Heart right ventricle (tissue), 16 donors: Measurements from ENCODE around the gene ADAM33. TPM values are rescaled to one million over a fixed set of nuclear protein-coding genes. Genes with fewer than 3 reads are reported as not detected.

ENCODE experiments used
- ATAC-seq, 8 donors: fragments of 200-7000 bp; cut with Tn5 transposase; one replicate each; pipeline ENCODE4 v1.9.1; 2020; ENCODE audit warnings: mild to moderate bottlenecking in 8 of 8, moderate library complexity in 8 of 8, moderate number of reproducible peaks in 1 of 8
- DNase-seq, 2 donors: peaks; one replicate each; pipeline ENCODE4 v3.0.0-alpha.2; 2020
- H3K27ac ChIP-seq, 10 donors: fragments of 200-600 bp; sonication (generic) in 2 of 10; one replicate each; pipeline versions ENCODE4 v1.5.0 to v1.8.0; 2020 to 2022; ENCODE audit warnings: mild to moderate bottlenecking in 3 of 10
- H3K27me3 ChIP-seq, 7 donors: fragments of 200-600 bp; one replicate each; pipeline ENCODE4 v1.8.0; 2021 to 2022; ENCODE audit warnings: mild to moderate bottlenecking in 2 of 7
- H3K36me3 ChIP-seq, 9 donors: fragments of 200-600 bp; sonication (generic) in 1 of 9; one replicate each; pipeline versions ENCODE4 v1.5.0 to v1.8.0; 2020 to 2022; ENCODE audit warnings: mild to moderate bottlenecking in 2 of 9
- H3K4me1 ChIP-seq, 9 donors: fragments of 200-600 bp; sonication (generic) in 1 of 9; one replicate each; pipeline versions ENCODE4 v1.5.0 to v1.8.0; 2020 to 2022; ENCODE audit warnings: mild to moderate bottlenecking in 4 of 9
- H3K4me3 ChIP-seq, 10 donors: fragments of 200-600 bp; sonication (generic) in 2 of 10; one replicate each; pipeline versions ENCODE4 v1.5.0 to v1.8.0; 2020 to 2022; ENCODE audit warnings: mild to moderate bottlenecking in 7 of 10, moderate library complexity in 2 of 10
- H3K9me3 ChIP-seq, 11 donors: fragments of 200-600 bp in 10 of 11; sonication (generic) in 2 of 11; one replicate each; pipeline versions ENCODE4 v1.5.0 to v1.8.0; 2013 to 2022; ENCODE audit warnings: mild to moderate bottlenecking in 2 of 11, control low read depth in 1 of 11, moderate library complexity in 1 of 11
- WGBS, 2 donors: extraction: QIAGEN DNeasy Blood & Tissue Kit; methylation state at CpG; one replicate each; pipeline ENCODE4 v1.1.7; 2013; ENCODE audit warnings: inconsistent platforms in 1 of 2; 5-methylcytosine and 5-hydroxymethylcytosine counted together
- intact Hi-C, 10 donors: fragments of 100-400 bp; cut with DNase I; formaldehyde crosslinking; loops; one replicate each; pipeline versions ENCODE4 v1.11.1 to v1.14.2; 2022
- polyA plus RNA-seq, 2 donors: library from polyadenylated mRNA; stranded (reverse); fragments of 200-250 nt; gene quantifications; one replicate each; pipeline ENCODE4 v1.2.3, GENCODE V29; 2013
- total RNA-seq, 10 donors: library from RNA; stranded (reverse); fragmentation: NEBNext Ultra II Directional in 3 of 10; extraction: Animal tissue kit (Norgen Biotek cat#: 25700) in 3 of 10; gene quantifications; one replicate each; pipeline versions ENCODE4 v1.2.1 to v1.2.4, GENCODE V29; 2021 to 2023
- TF ChIP-seq, protein P1 (sequence below), 9 donors: fragments of 200-600 bp; sonication (generic) in 2 of 9; IDR thresholded peaks; one replicate each; pipeline versions ENCODE4 v1.5.0 to v1.8.0; 2021 to 2022; ENCODE audit warnings: antibody characterized with exemption in 9 of 9, mild to moderate bottlenecking in 5 of 9, moderate library complexity in 1 of 9
- donor health status: Arrhythmogenic right ventricular cardiomyopathy.
- donor health status: ischemic (EF 13 %, LVEDD 7.1; RV severe dilation, severe dysfunction).
- donor health status: healthy with polysubstance abuse.
- donor health status: DM: no; HTN: yes; CAD: no.
- donor health status: DM: no; HTN: no; CAD: no.
- donor health status: ischemic (EF 25% LVEDD 6.9; RV normal size, moderate dysfunction).
- donor health status: ischemic (EF 25% LVEDD 5.7; RV mildly dilated, moderate dysfunction).
- donor health status: healthy.
- donor health status: DM: yes; HTN: yes; CAD: no.
- donor health status: Ischemic cardiomyopathy.
- donor health status: ischemic (EF 35%, LVEDD 5.7; RV mildly dilated, moderate dysfunction).
- donor health status: nonischemic (EF 11% LVEDD 7.7; RV severe dilation, severe dysfunction).
- donor health status: DM: yes; HTN: yes; CAD: no.
- donor health status: PGD.
- donor health status: ischemic (EF 29% LVEDD 5.4; RV normal size, mild dysfunction).
- donor health status: nonischemic (EF 23%, LVEDD 6.1; RV moderate dilation, normal function).

ADAM33 gene
- total and polyA plus RNA-seq, 12 donors: 1.6 to 71.8 (median 4.5) TPM

DNA sequence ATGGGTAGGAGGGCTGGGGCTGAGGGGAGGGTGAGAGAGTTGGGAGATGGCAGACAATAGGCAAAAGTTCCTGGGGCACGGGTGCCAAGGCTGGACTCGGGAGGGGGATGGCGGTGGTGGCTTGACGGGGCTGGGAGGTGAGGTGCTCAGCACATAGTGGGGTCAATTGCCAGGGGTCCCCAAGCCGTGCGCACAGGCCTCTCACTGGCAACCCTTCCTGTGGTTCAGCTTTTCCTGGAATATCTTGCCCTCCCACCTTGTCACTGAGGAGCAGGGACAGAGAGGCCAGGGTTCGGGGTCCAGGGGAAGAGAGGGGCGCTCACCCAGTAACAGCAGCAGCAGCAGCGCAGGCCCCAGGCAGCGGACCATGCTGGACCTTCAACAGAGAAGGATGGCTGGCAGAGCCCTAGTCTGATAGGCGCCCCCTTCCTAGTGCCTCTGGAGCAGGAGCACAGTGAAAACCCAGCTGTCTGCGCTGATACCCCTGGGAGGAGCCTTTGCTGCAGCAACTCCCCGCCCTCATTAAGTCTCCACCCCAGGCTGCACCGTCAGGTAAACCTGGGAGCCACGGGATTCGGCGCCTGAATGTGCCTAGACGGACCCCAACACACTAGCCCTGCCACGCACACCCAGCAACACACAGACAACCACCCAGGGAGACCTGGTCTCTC, 18.6 kb downstream of the ADAM33 start, which contains the start of gene GFRA4:
Gene GFRA4 (minus strand): TSS at position 369 of the 671 bp plus-strand sequence. CDS start 0 bp downstream, at position 369.
- Histone ChIP-seq H3K27me3 (peaks cover 7 to 51% (median 41%) of the 10 kb centered on the region in 7 donors), H3K36me3 (no peaks in the 10 kb centered on the region), H3K27ac (no peak within 1 kb of the TSS), H3K9me3 (no peaks in the 10 kb centered on the region), H3K4me3 (no peak within 1 kb of the TSS), H3K4me1 (peaks cover 0 to 7% (median 0%) of the 10 kb centered on the region in 9 donors)
- TF ChIP-seq, protein P1, sequence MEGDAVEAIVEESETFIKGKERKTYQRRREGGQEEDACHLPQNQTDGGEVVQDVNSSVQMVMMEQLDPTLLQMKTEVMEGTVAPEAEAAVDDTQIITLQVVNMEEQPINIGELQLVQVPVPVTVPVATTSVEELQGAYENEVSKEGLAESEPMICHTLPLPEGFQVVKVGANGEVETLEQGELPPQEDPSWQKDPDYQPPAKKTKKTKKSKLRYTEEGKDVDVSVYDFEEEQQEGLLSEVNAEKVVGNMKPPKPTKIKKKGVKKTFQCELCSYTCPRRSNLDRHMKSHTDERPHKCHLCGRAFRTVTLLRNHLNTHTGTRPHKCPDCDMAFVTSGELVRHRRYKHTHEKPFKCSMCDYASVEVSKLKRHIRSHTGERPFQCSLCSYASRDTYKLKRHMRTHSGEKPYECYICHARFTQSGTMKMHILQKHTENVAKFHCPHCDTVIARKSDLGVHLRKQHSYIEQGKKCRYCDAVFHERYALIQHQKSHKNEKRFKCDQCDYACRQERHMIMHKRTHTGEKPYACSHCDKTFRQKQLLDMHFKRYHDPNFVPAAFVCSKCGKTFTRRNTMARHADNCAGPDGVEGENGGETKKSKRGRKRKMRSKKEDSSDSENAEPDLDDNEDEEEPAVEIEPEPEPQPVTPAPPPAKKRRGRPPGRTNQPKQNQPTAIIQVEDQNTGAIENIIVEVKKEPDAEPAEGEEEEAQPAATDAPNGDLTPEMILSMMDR (IDR thresholded peaks at IDR 0.05): no peak
- 60 to 63% methylated on average over 19 of the region's 19 CpGs for WGBS, 2 donors
- no peak for ATAC-seq
- intact Hi-C loops: no loop called here
- no peak for DNase-seq

DNA sequence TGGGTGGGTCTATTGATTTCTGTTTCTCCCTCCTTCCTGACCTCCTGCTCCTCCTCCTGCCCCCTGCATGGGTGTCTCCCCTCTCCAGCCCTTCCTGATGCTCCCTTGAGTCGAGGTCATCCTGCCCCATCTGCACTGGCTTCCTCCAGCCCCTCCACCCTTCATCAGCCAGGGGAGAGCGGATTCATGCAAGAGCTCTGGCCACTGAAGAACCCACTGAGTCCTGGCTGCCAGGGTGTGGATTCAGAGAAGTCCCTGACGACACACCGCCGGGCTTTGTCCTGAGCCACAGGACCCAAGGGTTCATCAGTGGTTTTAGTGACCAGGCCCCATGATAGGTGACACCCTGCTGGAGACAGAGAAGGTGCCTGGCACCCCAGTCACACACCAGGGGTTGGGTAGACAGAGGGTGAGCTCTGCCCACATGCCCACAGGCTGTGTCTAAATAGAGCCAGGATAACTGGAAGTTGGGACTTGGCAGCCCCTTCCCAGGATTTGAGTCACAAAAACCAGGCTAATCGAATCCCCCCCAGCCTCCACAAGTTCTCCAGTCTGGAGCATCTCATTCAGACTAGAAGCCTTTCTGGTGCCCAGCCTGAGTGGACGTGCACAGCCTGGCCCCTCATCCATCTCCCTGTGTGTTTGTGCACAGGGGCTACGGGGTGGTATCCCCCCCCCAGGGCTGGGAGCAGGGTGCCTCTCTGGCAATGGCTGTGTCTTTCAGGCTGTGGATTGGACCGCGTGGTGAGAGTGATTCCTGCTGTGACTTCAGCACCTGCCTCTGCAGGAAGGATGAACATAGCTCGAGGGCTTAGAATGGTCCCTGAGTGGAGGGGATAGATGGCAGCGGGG, 19.8 kb downstream of the ADAM33 start:
- intact Hi-C loops: no loop called here
- no peak overlapping the region for H3K27ac ChIP-seq
- no peak for ATAC-seq
- H3K4me1 ChIP-seq: peaks cover 0 to 7% (median 0%) of the 10 kb centered on the region in 9 donors
- WGBS, 2 donors: 62 to 64% methylated on average over 12 of the region's 12 CpGs
- no peaks in the 10 kb centered on the region for H3K36me3 ChIP-seq
- no peaks in the 10 kb centered on the region for H3K9me3 ChIP-seq
- no peak overlapping the region for H3K4me3 ChIP-seq
- TF ChIP-seq, protein P1 (IDR thresholded peaks at IDR 0.05): no peak
- H3K27me3 ChIP-seq: peaks cover 7 to 60% (median 43%) of the 10 kb centered on the region in 7 donors
- DNase-seq: no peak

DNA sequence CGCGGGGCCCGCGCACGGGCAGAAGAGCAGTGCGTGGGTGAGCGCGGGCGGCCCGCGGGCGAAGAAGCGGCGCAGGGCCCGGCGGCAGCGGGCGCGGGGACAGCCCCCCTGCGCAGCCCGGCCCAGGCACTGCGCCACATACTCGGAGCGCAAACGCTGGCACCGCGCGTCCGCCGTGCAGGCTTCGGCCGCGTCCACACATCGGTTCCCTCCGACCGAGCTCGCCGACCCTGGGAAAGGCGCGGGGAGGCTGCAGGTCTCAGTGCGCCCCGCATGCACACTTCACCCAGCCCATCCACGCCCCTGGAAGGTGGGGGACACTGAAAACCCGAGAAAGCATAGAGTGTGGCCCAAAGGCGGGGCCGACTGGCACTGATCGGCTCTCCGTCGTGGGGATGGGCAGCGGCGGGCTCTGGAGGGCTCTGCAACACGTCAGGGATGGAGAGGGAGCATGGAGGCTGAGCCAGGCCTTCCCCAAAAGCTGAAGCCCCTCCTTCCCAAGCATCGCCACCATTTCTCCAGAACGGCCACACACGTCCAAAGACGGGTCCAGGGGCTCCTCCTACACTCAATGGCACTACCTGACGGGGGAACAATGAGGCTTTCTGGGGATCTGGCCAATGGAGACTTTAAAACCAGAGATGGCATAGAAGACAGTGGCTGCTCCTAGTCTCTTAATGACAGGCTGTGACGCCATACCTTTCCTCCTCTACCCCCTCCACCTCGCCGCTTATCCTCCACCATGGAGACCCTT, 20.6 kb downstream of the ADAM33 start:
- no peaks in the 10 kb centered on the region for H3K9me3 ChIP-seq
- no peak overlapping the region for H3K27ac ChIP-seq
- H3K36me3 ChIP-seq: no peaks in the 10 kb centered on the region
- ATAC-seq (peak in 1 of 8 donors; percentile 14), DNase-seq (no peak)
- intact Hi-C loops: no loop called here
- 8 to 11% methylated on average over 59 to 60 of the region's 60 CpGs for WGBS, 2 donors
- H3K4me3 ChIP-seq: peak overlapping the region in 1 of 10 donors; percentile 13
- H3K27me3 ChIP-seq: peaks cover 7 to 60% (median 43%) of the 10 kb centered on the region in 7 donors
- TF ChIP-seq, protein P1 (IDR thresholded peaks at IDR 0.05): no peak
- H3K4me1 ChIP-seq: peaks cover 0 to 7% (median 0%) of the 10 kb centered on the region in 9 donors
